ENCODE measurements around the gene HAUS6.

Gene HAUS6

DNA sequence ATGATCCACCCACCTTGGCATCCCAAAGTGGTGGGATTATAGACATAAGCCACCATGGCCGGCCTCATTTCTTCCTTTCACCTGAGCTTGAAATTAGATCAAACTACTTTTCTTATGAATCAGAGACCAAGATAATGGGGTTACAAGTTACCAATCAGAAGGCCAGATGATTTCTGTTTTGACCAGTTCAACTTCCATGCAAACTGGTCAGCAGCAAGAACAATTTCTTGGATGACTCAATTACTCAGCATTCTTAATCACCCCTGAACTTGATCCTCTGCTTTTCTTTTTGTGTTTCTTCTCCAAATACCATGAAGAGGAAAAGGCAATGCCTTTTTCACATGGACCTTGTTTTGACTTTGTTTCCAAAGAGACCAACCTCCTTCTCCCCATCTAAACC, 34.6 kb upstream of the HAUS6 start:
- Histone ChIP-seq H4K20me1 (ENCODE audit: insufficient read depth, low read length) (no peaks in the 10 kb centered on the region), H3K9me2 (replicated peaks; ENCODE audit: insufficient read depth, low read length) (no peaks in the 10 kb centered on the region), H3K27ac (ENCODE audit: low read length) (no peak overlapping the region), H3K4me3 (ENCODE audit: low read length) (no peak overlapping the region), H3K27me3 (replicated peaks; ENCODE audit: insufficient read depth, low read length) (no peaks in the 10 kb centered on the region), H3K36me3 (replicated peaks; ENCODE audit: insufficient read depth, low read length) (no peaks in the 10 kb centered on the region), H3K9ac (ENCODE audit: low read length) (no peak overlapping the region), H3K79me2 (ENCODE audit: low read length) (no peaks in the 10 kb centered on the region), H3K4me2 (ENCODE audit: low read depth, low read length) (no peak overlapping the region), H3K9me3 (replicated peaks; ENCODE audit: insufficient read depth, low read length) (no peaks in the 10 kb centered on the region), H3F3A (ENCODE audit: insufficient read depth, low read length) (no peaks in the 10 kb centered on the region), H2AFZ (ENCODE audit: low read length) (no peak overlapping the region), H3K4me1 (ENCODE audit: low read length) (no peaks in the 10 kb centered on the region)
- DNase-seq: no peak
- TF ChIP-seq EZH2phosphoT487 (IDR thresholded peaks at IDR 0.05; ENCODE audit: low read length) (no peak), EZH2 (optimal IDR thresholded peaks at IDR 0.05; ENCODE audit: low read depth, low read length) (no peak)
- TF ChIP-seq, protein P1, sequence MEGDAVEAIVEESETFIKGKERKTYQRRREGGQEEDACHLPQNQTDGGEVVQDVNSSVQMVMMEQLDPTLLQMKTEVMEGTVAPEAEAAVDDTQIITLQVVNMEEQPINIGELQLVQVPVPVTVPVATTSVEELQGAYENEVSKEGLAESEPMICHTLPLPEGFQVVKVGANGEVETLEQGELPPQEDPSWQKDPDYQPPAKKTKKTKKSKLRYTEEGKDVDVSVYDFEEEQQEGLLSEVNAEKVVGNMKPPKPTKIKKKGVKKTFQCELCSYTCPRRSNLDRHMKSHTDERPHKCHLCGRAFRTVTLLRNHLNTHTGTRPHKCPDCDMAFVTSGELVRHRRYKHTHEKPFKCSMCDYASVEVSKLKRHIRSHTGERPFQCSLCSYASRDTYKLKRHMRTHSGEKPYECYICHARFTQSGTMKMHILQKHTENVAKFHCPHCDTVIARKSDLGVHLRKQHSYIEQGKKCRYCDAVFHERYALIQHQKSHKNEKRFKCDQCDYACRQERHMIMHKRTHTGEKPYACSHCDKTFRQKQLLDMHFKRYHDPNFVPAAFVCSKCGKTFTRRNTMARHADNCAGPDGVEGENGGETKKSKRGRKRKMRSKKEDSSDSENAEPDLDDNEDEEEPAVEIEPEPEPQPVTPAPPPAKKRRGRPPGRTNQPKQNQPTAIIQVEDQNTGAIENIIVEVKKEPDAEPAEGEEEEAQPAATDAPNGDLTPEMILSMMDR (IDR thresholded peaks at IDR 0.05; ENCODE audit: low read length): no peak

DNA sequence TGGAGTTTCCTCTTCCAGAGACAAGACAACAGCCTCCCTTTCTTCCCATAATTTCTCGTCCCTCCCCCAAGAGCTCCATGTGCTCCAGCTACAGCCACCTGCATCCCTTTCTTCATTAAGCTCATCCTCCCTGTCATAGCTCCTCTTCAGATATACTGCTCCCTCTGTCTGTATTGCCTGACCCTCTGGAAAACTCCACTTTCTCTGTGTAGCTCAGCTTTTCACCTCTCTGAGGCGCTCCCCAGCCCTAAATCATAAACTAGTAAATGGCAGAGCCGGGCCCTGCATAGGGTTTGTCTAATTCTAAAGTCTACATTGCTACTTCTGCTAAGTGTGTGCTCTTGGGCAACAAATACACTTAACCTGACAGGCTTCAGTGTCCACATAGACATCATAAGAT, 33.4 kb upstream of the HAUS6 start:
- H3K79me2 ChIP-seq (ENCODE audit: low read length): no peaks in the 10 kb centered on the region
- no peaks in the 10 kb centered on the region for H4K20me1 ChIP-seq (ENCODE audit: insufficient read depth, low read length)
- H3K9me2 ChIP-seq (replicated peaks; ENCODE audit: insufficient read depth, low read length): no peaks in the 10 kb centered on the region
- H3K4me3 ChIP-seq (ENCODE audit: low read length): no peak overlapping the region
- H3F3A ChIP-seq (ENCODE audit: insufficient read depth, low read length): no peaks in the 10 kb centered on the region
- no peaks in the 10 kb centered on the region for H3K9me3 ChIP-seq (replicated peaks; ENCODE audit: insufficient read depth, low read length)
- TF ChIP-seq, protein P1 (IDR thresholded peaks at IDR 0.05; ENCODE audit: low read length): no peak
- TF ChIP-seq EZH2 (optimal IDR thresholded peaks at IDR 0.05; ENCODE audit: low read depth, low read length): no peak
- TF ChIP-seq EZH2phosphoT487 (IDR thresholded peaks at IDR 0.05; ENCODE audit: low read length): no peak
- H3K36me3 ChIP-seq (replicated peaks; ENCODE audit: insufficient read depth, low read length): no peaks in the 10 kb centered on the region
- no peaks in the 10 kb centered on the region for H3K4me1 ChIP-seq (ENCODE audit: low read length)
- no peaks in the 10 kb centered on the region for H3K27me3 ChIP-seq (replicated peaks; ENCODE audit: insufficient read depth, low read length)
- no peak overlapping the region for H3K4me2 ChIP-seq (ENCODE audit: low read depth, low read length)
- no peak overlapping the region for H3K9ac ChIP-seq (ENCODE audit: low read length)
- H2AFZ ChIP-seq (ENCODE audit: low read length): no peak overlapping the region
- DNase-seq: no peak
- no peak overlapping the region for H3K27ac ChIP-seq (ENCODE audit: low read length)

DNA sequence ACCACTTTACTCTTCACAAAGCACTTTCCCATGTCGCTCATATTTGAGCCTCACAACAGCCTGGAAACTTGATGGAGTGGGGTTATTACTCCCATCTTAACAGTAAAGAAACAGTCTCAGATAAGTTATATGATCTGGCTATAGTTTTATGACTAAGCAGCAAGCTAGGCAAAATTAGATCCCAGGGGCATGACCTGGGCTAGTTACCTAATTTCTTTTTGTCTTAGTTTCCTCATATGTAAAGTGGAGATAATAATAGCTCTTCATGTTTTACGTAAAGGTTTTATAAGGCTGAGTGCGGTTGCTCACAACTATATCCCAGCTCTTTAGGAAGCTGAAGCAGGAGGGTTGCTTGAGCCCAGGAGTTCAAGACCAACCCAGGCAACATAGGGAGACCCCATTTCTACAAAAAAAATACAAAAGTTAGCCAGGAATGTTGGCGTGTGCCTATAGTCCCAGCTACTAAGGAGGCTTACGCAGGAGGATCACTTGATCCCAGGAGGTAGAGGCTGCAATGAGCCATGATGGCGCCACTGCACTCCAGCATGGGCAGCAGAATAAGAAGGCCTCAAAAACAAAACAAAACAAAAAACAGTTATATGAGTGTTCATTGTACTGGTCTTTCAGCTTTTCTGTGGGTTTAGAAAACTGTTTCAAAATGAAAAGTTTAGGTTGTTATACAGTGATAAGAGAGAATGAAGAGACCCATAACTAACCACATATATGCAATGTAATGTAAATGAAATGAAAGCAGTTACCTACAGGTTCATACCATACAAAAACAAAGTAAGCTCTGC, 31.0 kb upstream of the HAUS6 start:
- Histone ChIP-seq H3K9me2 (replicated peaks; ENCODE audit: insufficient read depth, low read length) (no peaks in the 10 kb centered on the region), H3K9ac (ENCODE audit: low read length) (no peak overlapping the region), H3K27me3 (replicated peaks; ENCODE audit: insufficient read depth, low read length) (no peaks in the 10 kb centered on the region), H3K27ac (ENCODE audit: low read length) (no peak overlapping the region), H3K36me3 (replicated peaks; ENCODE audit: insufficient read depth, low read length) (no peaks in the 10 kb centered on the region), H3K4me2 (ENCODE audit: low read depth, low read length) (no peak overlapping the region), H3K79me2 (ENCODE audit: low read length) (no peaks in the 10 kb centered on the region), H4K20me1 (ENCODE audit: insufficient read depth, low read length) (no peaks in the 10 kb centered on the region), H3F3A (ENCODE audit: insufficient read depth, low read length) (no peaks in the 10 kb centered on the region), H3K4me3 (ENCODE audit: low read length) (no peak overlapping the region), H3K4me1 (ENCODE audit: low read length) (no peaks in the 10 kb centered on the region), H2AFZ (ENCODE audit: low read length) (no peak overlapping the region), H3K9me3 (replicated peaks; ENCODE audit: insufficient read depth, low read length) (no peaks in the 10 kb centered on the region)
- TF ChIP-seq EZH2 (optimal IDR thresholded peaks at IDR 0.05; ENCODE audit: low read depth, low read length): no peak
- TF ChIP-seq, protein P1 (IDR thresholded peaks at IDR 0.05; ENCODE audit: low read length): no peak
- no peak for TF ChIP-seq EZH2phosphoT487 (IDR thresholded peaks at IDR 0.05; ENCODE audit: low read length)
- DNase-seq: no peak
